DLD1 (cell line): Measurements from ENCODE around the gene RPP25.
"Not testable (repeated sequence)": the region's sequence is repeated elsewhere in the genome, so short reads cannot be mapped to it uniquely, and the experiment has no call there.

ENCODE experiments used
- in situ Hi-C: cut with HindIII; loops from 2 replicates; pipeline ENCODE4 v1.10.0; 2017; ENCODE audit warnings: low sequenced_read_pairs

Gene RPP25

GRCh38 chr15:74924525-74924924 is 32.0 kb downstream of the RPP25 start:
- in situ Hi-C loops = no loop called here

- in situ Hi-C loops = no loop called here
Observed at GRCh38 chr15:74920456-74920855, 36.1 kb downstream of the RPP25 start.

- in situ Hi-C loops = no loop called here
Observed at GRCh38 chr15:74917676-74918075, 38.9 kb downstream of the RPP25 start.

GRCh38 chr15:74913799-74914198 is 42.8 kb downstream of the RPP25 start:
- in situ Hi-C loops = not testable (repeated sequence)

- in situ Hi-C loops = no loop called here
Observed at GRCh38 chr15:74913041-74913440, 43.5 kb downstream of the RPP25 start.

- in situ Hi-C loops = loop anchor here (10.0 kb wide), 1 partner anchor 94 kb away; the partner anchor contains the start of gene LMAN1L
Observed at GRCh38 chr15:74908635-74909034, 47.9 kb downstream of the RPP25 start.

GRCh38 chr15:74907163-74907870 is 49.3 kb downstream of the RPP25 start:
- in situ Hi-C loops = loop anchor here (10.0 kb wide), 1 partner anchor 93 kb away; the partner anchor contains the start of gene LMAN1L

- in situ Hi-C loops = loop anchor here (10.0 kb wide), 1 partner anchor 92 kb away; the partner anchor contains the start of gene LMAN1L
Observed at GRCh38 chr15:74906450-74907162, 50.0 kb downstream of the RPP25 start, which contains the start of gene FAM219B. TSS of gene FAM219B (minus strand) at chr15:74906851. CDS start at chr15:74906800, 51 bp downstream.

- in situ Hi-C loops = loop anchor here (10.0 kb wide), 1 partner anchor 91 kb away; the partner anchor contains the start of gene LMAN1L
Observed at GRCh38 chr15:74906067-74906449, 50.5 kb downstream of the RPP25 start.
